Heart right ventricle (tissue), 16 donors: ENCODE measurements around the gene MUC13. TPM values are rescaled to one million over a fixed set of nuclear protein-coding genes. Genes with fewer than 3 reads are reported as not detected.

Experiments
- ATAC-seq, 8 donors: fragments of 200-7000 bp; cut with Tn5 transposase; one replicate each; pipeline ENCODE4 v1.9.1; 2020; ENCODE audit warnings: mild to moderate bottlenecking in 8 of 8, moderate library complexity in 8 of 8, moderate number of reproducible peaks in 1 of 8
- DNase-seq, 2 donors: peaks; one replicate each; pipeline ENCODE4 v3.0.0-alpha.2; 2020
- H3K27ac ChIP-seq, 10 donors: fragments of 200-600 bp; sonication (generic) in 2 of 10; one replicate each; pipeline versions ENCODE4 v1.5.0 to v1.8.0; 2020 to 2022; ENCODE audit warnings: mild to moderate bottlenecking in 3 of 10
- H3K27me3 ChIP-seq, 7 donors: fragments of 200-600 bp; one replicate each; pipeline ENCODE4 v1.8.0; 2021 to 2022; ENCODE audit warnings: mild to moderate bottlenecking in 2 of 7
- H3K36me3 ChIP-seq, 9 donors: fragments of 200-600 bp; sonication (generic) in 1 of 9; one replicate each; pipeline versions ENCODE4 v1.5.0 to v1.8.0; 2020 to 2022; ENCODE audit warnings: mild to moderate bottlenecking in 2 of 9
- H3K4me1 ChIP-seq, 9 donors: fragments of 200-600 bp; sonication (generic) in 1 of 9; one replicate each; pipeline versions ENCODE4 v1.5.0 to v1.8.0; 2020 to 2022; ENCODE audit warnings: mild to moderate bottlenecking in 4 of 9
- H3K4me3 ChIP-seq, 10 donors: fragments of 200-600 bp; sonication (generic) in 2 of 10; one replicate each; pipeline versions ENCODE4 v1.5.0 to v1.8.0; 2020 to 2022; ENCODE audit warnings: mild to moderate bottlenecking in 7 of 10, moderate library complexity in 2 of 10
- H3K9me3 ChIP-seq, 11 donors: fragments of 200-600 bp in 10 of 11; sonication (generic) in 2 of 11; one replicate each; pipeline versions ENCODE4 v1.5.0 to v1.8.0; 2013 to 2022; ENCODE audit warnings: mild to moderate bottlenecking in 2 of 11, control low read depth in 1 of 11, moderate library complexity in 1 of 11
- CTCF ChIP-seq, 9 donors: fragments of 200-600 bp; sonication (generic) in 2 of 9; IDR thresholded peaks; one replicate each; pipeline versions ENCODE4 v1.5.0 to v1.8.0; 2021 to 2022; ENCODE audit warnings: antibody characterized with exemption in 9 of 9, mild to moderate bottlenecking in 5 of 9, moderate library complexity in 1 of 9
- WGBS, 2 donors: extraction: QIAGEN DNeasy Blood & Tissue Kit; methylation state at CpG; one replicate each; pipeline ENCODE4 v1.1.7; 2013; ENCODE audit warnings: inconsistent platforms in 1 of 2; 5-methylcytosine and 5-hydroxymethylcytosine counted together
- intact Hi-C, 10 donors: fragments of 100-400 bp; cut with DNase I; formaldehyde crosslinking; loops; one replicate each; pipeline versions ENCODE4 v1.11.1 to v1.14.2; 2022
- polyA plus RNA-seq, 2 donors: library from polyadenylated mRNA; stranded (reverse); fragments of 200-250 nt; gene quantifications; one replicate each; pipeline ENCODE4 v1.2.3, GENCODE V29; 2013
- total RNA-seq, 10 donors: library from RNA; stranded (reverse); fragmentation: NEBNext Ultra II Directional in 3 of 10; extraction: Animal tissue kit (Norgen Biotek cat#: 25700) in 3 of 10; gene quantifications; one replicate each; pipeline versions ENCODE4 v1.2.1 to v1.2.4, GENCODE V29; 2021 to 2023
- donor health status: Arrhythmogenic right ventricular cardiomyopathy.
- donor health status: ischemic (EF 13 %, LVEDD 7.1; RV severe dilation, severe dysfunction).
- donor health status: healthy with polysubstance abuse.
- donor health status: DM: no; HTN: yes; CAD: no.
- donor health status: DM: no; HTN: no; CAD: no.
- donor health status: ischemic (EF 25% LVEDD 6.9; RV normal size, moderate dysfunction).
- donor health status: ischemic (EF 25% LVEDD 5.7; RV mildly dilated, moderate dysfunction).
- donor health status: healthy.
- donor health status: DM: yes; HTN: yes; CAD: no.
- donor health status: Ischemic cardiomyopathy.
- donor health status: ischemic (EF 35%, LVEDD 5.7; RV mildly dilated, moderate dysfunction).
- donor health status: nonischemic (EF 11% LVEDD 7.7; RV severe dilation, severe dysfunction).
- donor health status: DM: yes; HTN: yes; CAD: no.
- donor health status: PGD.
- donor health status: ischemic (EF 29% LVEDD 5.4; RV normal size, mild dysfunction).
- donor health status: nonischemic (EF 23%, LVEDD 6.1; RV moderate dilation, normal function).

The MUC13 gene
- total and polyA plus RNA-seq, 12 donors: 0.03 to 0.41 (median 0.37) TPM; not detected in 9

DNA sequence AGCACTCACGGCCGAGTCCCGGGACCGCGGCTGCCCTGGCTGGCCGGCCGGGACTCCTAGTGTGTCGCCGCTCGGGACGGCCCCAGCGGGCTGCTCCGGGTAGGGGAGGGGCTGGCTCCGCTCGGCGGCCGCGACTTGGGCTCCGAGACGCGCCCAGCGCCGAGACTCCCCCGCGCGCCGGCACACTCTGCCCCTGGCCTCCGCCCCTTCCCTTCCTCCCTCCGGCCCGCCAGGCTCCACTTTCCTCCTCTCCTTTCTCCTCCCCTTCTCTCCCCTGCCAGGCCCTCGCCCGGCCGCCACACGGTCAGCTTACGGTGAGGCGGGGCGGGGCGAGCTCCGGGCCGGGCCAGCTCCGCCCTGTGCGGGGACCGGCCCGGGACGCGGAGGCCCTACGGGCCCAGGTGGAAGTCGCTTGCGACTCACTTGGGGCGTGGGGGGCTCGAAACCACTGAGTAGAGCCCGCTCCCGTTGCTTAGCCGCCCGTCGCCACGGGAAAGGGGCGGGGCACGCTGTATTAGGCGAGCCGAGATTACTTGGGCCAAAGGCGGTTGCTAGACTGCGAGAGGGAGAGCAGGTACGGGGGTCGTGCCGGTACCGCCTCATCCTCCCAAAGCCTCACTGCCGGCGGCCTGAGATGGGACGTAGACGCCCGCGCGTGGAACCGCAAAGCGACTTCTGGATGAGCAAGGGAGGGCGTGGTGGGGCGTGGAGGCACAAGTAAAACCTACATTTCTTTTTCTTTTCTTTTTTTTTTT lies 47.2 kb downstream of the MUC13 start, which contains the start of gene ITGB5:
ITGB5 (minus strand) TSS at position 189 of the 755 bp plus-strand sequence. CDS start 365 bp downstream, outside the sequence.
- WGBS, 2 donors: 4% methylated on average over 72 to 78 of the region's 78 CpGs
- ATAC-seq (peak; percentile 81 to 91 (median 87)), DNase-seq (peak; percentile 80 to 86)
- Histone ChIP-seq H3K27me3 (peaks cover 0 to 37% (median 0%) of the 10 kb centered on the region in 7 donors), H3K27ac (peak within 1 kb of the TSS; percentile 81 to 98 (median 93)), H3K36me3 (peaks cover 0 to 14% (median 0%) of the 10 kb centered on the region in 9 donors), H3K4me3 (peak within 1 kb of the TSS; percentile 45 to 98 (median 84)), H3K4me1 (peaks cover 18 to 44% (median 36%) of the 10 kb centered on the region in 9 donors), H3K9me3 (no peaks in the 10 kb centered on the region)
- intact Hi-C loops: loop anchor here in 9 of 10 donors (2.0 to 10.0 kb wide), 8 partner anchors 35 to 115 kb away; no protein-coding TSS in a partner anchor
- TF ChIP-seq CTCF (IDR thresholded peaks at IDR 0.05): no peak

- Histone ChIP-seq H3K9me3 (no peaks in the 10 kb centered on the region), H3K27me3 (peaks cover 0 to 37% (median 0%) of the 10 kb centered on the region in 7 donors), H3K27ac (peak overlapping the region; percentile 81 to 98 (median 93)), H3K4me1 (peaks cover 22 to 50% (median 42%) of the 10 kb centered on the region in 9 donors), H3K4me3 (peak overlapping the region; percentile 45 to 98 (median 84)), H3K36me3 (peaks cover 0 to 14% (median 0%) of the 10 kb centered on the region in 9 donors)
- ATAC-seq (peak; percentile 47 to 74 (median 54)), DNase-seq (peak; percentile 35 to 54)
- peak in 3 of 9 donors; percentile 6 to 16 (median 7) for TF ChIP-seq CTCF (IDR thresholded peaks at IDR 0.05)
- WGBS, 2 donors: 1% methylated on average over 79 to 87 of the region's 87 CpGs
- intact Hi-C loops: loop anchor here in 9 of 10 donors (2.0 to 10.0 kb wide), 8 partner anchors 34 to 114 kb away; no protein-coding TSS in a partner anchor
Measured at GRCh38 chr3:124886168-124887056, 48.1 kb downstream of the MUC13 start.

DNA sequence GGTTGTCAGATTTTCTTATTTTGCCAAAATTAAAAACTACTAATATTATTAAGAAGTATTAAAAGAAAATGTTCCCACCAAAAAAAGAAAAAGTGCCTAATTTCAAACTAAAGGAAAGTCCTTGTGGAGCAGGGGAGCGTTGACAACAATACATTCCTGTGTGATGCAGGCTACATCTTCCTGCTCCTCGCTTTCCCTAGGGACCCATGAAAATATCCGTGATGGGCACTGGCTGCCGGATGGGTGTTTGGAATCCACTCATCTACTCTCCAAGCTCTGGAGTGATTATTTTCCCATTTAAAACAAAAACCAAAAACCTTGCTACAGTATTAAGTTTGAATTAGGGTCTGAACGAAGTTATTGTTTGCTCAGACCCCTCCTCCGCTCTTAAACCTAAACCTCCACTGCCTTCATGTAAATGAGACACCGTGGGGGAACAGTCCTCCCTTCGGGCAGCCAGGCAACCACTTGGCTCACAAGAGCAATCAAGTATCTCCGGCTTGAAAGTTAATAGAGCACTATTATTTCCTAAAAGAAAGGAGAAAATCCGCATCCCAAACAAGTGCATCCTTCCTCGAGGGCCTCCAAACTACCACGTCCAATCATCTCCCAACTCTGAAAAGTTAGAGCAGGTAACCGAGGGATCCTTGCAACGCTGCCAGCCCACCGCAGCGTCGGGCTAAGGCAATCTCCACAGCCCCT lies 48.9 kb downstream of the MUC13 start:
- H3K4me1 ChIP-seq: peaks cover 22 to 51% (median 42%) of the 10 kb centered on the region in 9 donors
- DNase-seq (no peak), ATAC-seq (no peak)
- H3K27ac ChIP-seq: peak overlapping the region; percentile 81 to 98 (median 93)
- 19% methylated on average over 17 of the region's 17 CpGs for WGBS, 2 donors
- no peak for TF ChIP-seq CTCF (IDR thresholded peaks at IDR 0.05)
- intact Hi-C loops: loop anchor here in 9 of 10 donors (2.0 to 10.0 kb wide), 8 partner anchors 33 to 113 kb away; no protein-coding TSS in a partner anchor
- no peaks in the 10 kb centered on the region for H3K9me3 ChIP-seq
- H3K36me3 ChIP-seq: peaks cover 0 to 14% (median 0%) of the 10 kb centered on the region in 9 donors
- H3K4me3 ChIP-seq: peak overlapping the region; percentile 45 to 98 (median 84)
- H3K27me3 ChIP-seq: peaks cover 0 to 37% (median 0%) of the 10 kb centered on the region in 7 donors
